ENCODE results near the gene METTL25. TPM values are rescaled to one million over a fixed set of nuclear protein-coding genes. Genes with fewer than 3 reads are reported as not detected.
"Not testable (repeated sequence)": the region's sequence is repeated elsewhere in the genome, so short reads cannot be mapped to it uniquely, and the experiment has no call there.

METTL25 gene
- total RNA-seq, 1 donor from 2014 or later = 11.9 TPM

- H3K9me3 Mint-ChIP-seq = peaks cover 3% of the 10 kb centered on the region
These were observed 507 bp upstream of the METTL25 start for GRCh38 chr12:82357845-82358199.

GRCh38 chr12:82359115-82359478 is 768 bp downstream of the METTL25 start:
- peaks cover 34% of the 10 kb centered on the region for H3K4me1 Mint-ChIP-seq
- no peaks in the 10 kb centered on the region for H3K27me3 Mint-ChIP-seq (ENCODE audit: low read depth)
- H3K4me3 Mint-ChIP-seq = peak overlapping the region; percentile 99
- TF ChIP-seq CTCF (IDR thresholded peaks at IDR 0.05; ENCODE audit: unreplicated experiment) = no peak
- H3K36me3 Mint-ChIP-seq = peaks cover 17% of the 10 kb centered on the region
- peaks cover 3% of the 10 kb centered on the region for H3K9me3 Mint-ChIP-seq
- DNase-seq (ENCODE audit: low spot score in 2 of 2, unreplicated experiment in 2 of 2) = no peak
- peak overlapping the region; percentile 62 for H3K27ac Mint-ChIP-seq

More at GRCh38 chr12:82357845-82358199, 507 bp upstream of the METTL25 start:
- no peak for DNase-seq (ENCODE audit: low spot score in 2 of 2, unreplicated experiment in 2 of 2)
- H3K4me1 Mint-ChIP-seq = peaks cover 34% of the 10 kb centered on the region
- TF ChIP-seq CTCF (IDR thresholded peaks at IDR 0.05; ENCODE audit: unreplicated experiment) = no peak
- H3K27me3 Mint-ChIP-seq (ENCODE audit: low read depth) = no peaks in the 10 kb centered on the region
- H3K27ac Mint-ChIP-seq = peak overlapping the region; percentile 100
- H3K36me3 Mint-ChIP-seq = peaks cover 22% of the 10 kb centered on the region
- peak overlapping the region; percentile 99 for H3K4me3 Mint-ChIP-seq

- H3K4me3 Mint-ChIP-seq; H3K27ac Mint-ChIP-seq; H3K27me3 Mint-ChIP-seq (ENCODE audit: low read depth); H3K9me3 Mint-ChIP-seq; DNase-seq (ENCODE audit: low spot score in 2 of 2, unreplicated experiment in 2 of 2); H3K36me3 Mint-ChIP-seq: not testable (repeated sequence)
- peaks cover 32% of the 10 kb centered on the region for H3K4me1 Mint-ChIP-seq
These were observed 2.5 kb downstream of the METTL25 start for GRCh38 chr12:82360834-82361233.

GRCh38 chr12:82361461-82361915 is 3.2 kb downstream of the METTL25 start:
- no peak for TF ChIP-seq CTCF (IDR thresholded peaks at IDR 0.05; ENCODE audit: unreplicated experiment)
- Mint-ChIP-seq H3K9me3 (peaks cover 3% of the 10 kb centered on the region), H3K4me1 (peaks cover 26% of the 10 kb centered on the region), H3K27me3 (ENCODE audit: low read depth) (no peaks in the 10 kb centered on the region), H3K4me3 (no peak overlapping the region), H3K27ac (no peak overlapping the region), H3K36me3 (peaks cover 7% of the 10 kb centered on the region)
- no peak for DNase-seq (ENCODE audit: low spot score in 2 of 2, unreplicated experiment in 2 of 2)

- Mint-ChIP-seq H3K9me3 (peaks cover 6% of the 10 kb centered on the region), H3K4me1 (peaks cover 14% of the 10 kb centered on the region), H3K4me3 (no peak overlapping the region), H3K27me3 (ENCODE audit: low read depth) (no peaks in the 10 kb centered on the region), H3K27ac (no peak overlapping the region), H3K36me3 (peaks cover 8% of the 10 kb centered on the region)
- TF ChIP-seq CTCF (IDR thresholded peaks at IDR 0.05; ENCODE audit: unreplicated experiment) = no peak
- DNase-seq (ENCODE audit: low spot score in 2 of 2, unreplicated experiment in 2 of 2) = no peak
These were observed 5.7 kb downstream of the METTL25 start for GRCh38 chr12:82363990-82364389.

GRCh38 chr12:82366197-82366596 is 7.9 kb downstream of the METTL25 start:
- no peaks in the 10 kb centered on the region for H3K27me3 Mint-ChIP-seq (ENCODE audit: low read depth)
- peaks cover 11% of the 10 kb centered on the region for H3K36me3 Mint-ChIP-seq
- no peak for TF ChIP-seq CTCF (IDR thresholded peaks at IDR 0.05; ENCODE audit: unreplicated experiment)
- no peak overlapping the region for H3K4me3 Mint-ChIP-seq
- peaks cover 12% of the 10 kb centered on the region for H3K9me3 Mint-ChIP-seq
- H3K27ac Mint-ChIP-seq = no peak overlapping the region
- no peak for DNase-seq (ENCODE audit: low spot score in 2 of 2, unreplicated experiment in 2 of 2)
- H3K4me1 Mint-ChIP-seq = no peaks in the 10 kb centered on the region

Measured in mesothelial cell of epicardium (in vitro differentiated cells).